SK-N-SH treated with all-trans-retinoic acid at 6 μM for 48 hours (cell line): Measurements from ENCODE around the gene DLG2.

Experiments used
- ATAC-seq: fragments of 200-7000 bp; cut with Tn5 transposase; 3 replicates; pipeline ENCODE4 v1.9.1; 2020; ENCODE audit warnings: mild to moderate bottlenecking, moderate library complexity
- ARNTL ChIP-seq: fragments of 450-650 bp; formaldehyde crosslinking; IDR thresholded peaks from 2 replicates; pipeline ENCODE4 v1.5.0; 2020; ENCODE audit warnings: low read depth, mild to moderate bottlenecking, moderate library complexity, borderline replicate concordance
- CSDC2 ChIP-seq: fragments of 250-450 bp; sonication (Bioruptor Pico); IDR thresholded peaks from 2 replicates; pipeline ENCODE4 v1.5.0; 2020; ENCODE audit warnings: mild to moderate bottlenecking, moderate library complexity
- ESRRG ChIP-seq: fragments of 250-450 bp; sonication (Bioruptor Pico); IDR thresholded peaks from 2 replicates; pipeline ENCODE4 v1.6.1; 2021; ENCODE audit warnings: mild to moderate bottlenecking
- ISL1 ChIP-seq: fragments of 250-450 bp; sonication (Bioruptor Pico); IDR thresholded peaks from 2 replicates; pipeline ENCODE4 v2.1.2; 2022; ENCODE audit warnings: mild to moderate bottlenecking, moderate library complexity
- OSR1 ChIP-seq: fragments of 250-450 bp; sonication (Bioruptor Pico); IDR thresholded peaks from 2 replicates; pipeline ENCODE4 v1.8.0; 2022; ENCODE audit warnings: moderate library complexity, mild to moderate bottlenecking, inconsistent platforms
- PPARA ChIP-seq: fragments of 250-450 bp; sonication (Bioruptor Pico); IDR thresholded peaks from 2 replicates; pipeline ENCODE4 v1.5.0; 2020; ENCODE audit warnings: mild to moderate bottlenecking, borderline replicate concordance
- RARB ChIP-seq: fragments of 250-450 bp; sonication (Bioruptor Pico); IDR thresholded peaks from 2 replicates; pipeline ENCODE4 v1.8.0; 2021; ENCODE audit warnings: mild to moderate bottlenecking, moderate library complexity
- TCF4 ChIP-seq: fragments of 250-450 bp; sonication (Bioruptor Pico); IDR thresholded peaks from 2 replicates; pipeline ENCODE4 v1.8.0; 2021; ENCODE audit warnings: mild to moderate bottlenecking, moderate library complexity, borderline replicate concordance
- ZC3H10 ChIP-seq: fragments of 250-450 bp; sonication (Bioruptor Pico); IDR thresholded peaks from 2 replicates; pipeline ENCODE4 v1.5.1; 2021; ENCODE audit warnings: mild to moderate bottlenecking, moderate library complexity
- ZFP3 ChIP-seq: fragments of 250-450 bp; sonication (Bioruptor Pico); IDR thresholded peaks from 2 replicates; pipeline ENCODE4 v1.5.0; 2020; ENCODE audit warnings: mild to moderate bottlenecking, moderate library complexity
- ZFP30 ChIP-seq: fragments of 450-650 bp; formaldehyde crosslinking; IDR thresholded peaks from 2 replicates; pipeline ENCODE4 v1.5.0; 2022; ENCODE audit warnings: mild to moderate bottlenecking, moderate library complexity
- ZNF565 ChIP-seq: fragments of 450-650 bp; formaldehyde crosslinking; conservative IDR thresholded peaks from 2 replicates; pipeline ENCODE4 v1.5.0; 2020; ENCODE audit warnings: low read depth, mild to moderate bottlenecking, moderate library complexity
- ZNF70 ChIP-seq: fragments of 450-650 bp; formaldehyde crosslinking; IDR thresholded peaks from 2 replicates; pipeline ENCODE4 v1.5.0; 2020; ENCODE audit warnings: mild to moderate bottlenecking, moderate library complexity
- TF ChIP-seq, protein P1 (sequence below): fragments of 250-450 bp; sonication (Bioruptor Pico); IDR thresholded peaks from 2 replicates; pipeline ENCODE4 v1.8.0; 2020; ENCODE audit warnings: mild to moderate bottlenecking, moderate library complexity, borderline replicate concordance
- TF ChIP-seq, protein P2 (sequence below): fragments of 250-450 bp; sonication (Bioruptor Pico); IDR thresholded peaks from 2 replicates; pipeline ENCODE4 v1.5.0; 2020; ENCODE audit warnings: mild to moderate bottlenecking, moderate library complexity
- TF ChIP-seq, protein P3 (sequence below): fragments of 250-450 bp; sonication (Bioruptor Pico); IDR thresholded peaks from 2 replicates; pipeline ENCODE4 v1.5.1; 2021; ENCODE audit warnings: mild to moderate bottlenecking, moderate library complexity
- TF ChIP-seq, protein P4 (sequence below): fragments of 250-450 bp; sonication (Bioruptor Pico); IDR thresholded peaks from 2 replicates; pipeline ENCODE4 v1.5.1; 2020; ENCODE audit warnings: low read depth, mild to moderate bottlenecking, moderate library complexity

Gene DLG2

DNA sequence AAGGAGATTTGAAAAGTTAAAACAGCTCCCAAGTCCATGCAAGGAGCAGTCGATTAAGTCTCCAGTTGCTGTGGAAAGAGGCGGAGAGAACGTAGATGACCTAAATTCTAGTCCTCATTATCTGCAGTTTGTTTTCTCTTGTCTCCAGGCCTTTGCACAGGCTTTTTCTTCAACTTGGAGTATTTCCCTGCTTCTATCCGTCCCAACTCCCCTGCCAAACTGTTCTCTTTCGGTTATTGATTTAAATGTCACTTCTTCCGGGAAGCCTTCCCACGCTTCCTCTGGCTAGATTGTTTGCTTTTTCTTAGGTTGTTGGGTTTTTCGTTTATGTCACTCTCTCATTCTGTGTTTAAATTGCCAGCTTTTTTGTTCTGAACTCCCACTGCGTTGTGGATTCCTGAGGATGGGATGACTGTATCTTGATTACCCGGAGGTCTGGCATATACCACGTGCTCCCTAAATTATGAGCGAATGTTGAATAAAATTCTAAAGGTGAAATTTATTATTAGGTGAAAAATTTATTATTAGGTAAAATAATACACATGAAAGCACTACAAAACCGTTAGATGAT is 1.7 kb upstream of the DLG2 start:
- TF ChIP-seq, protein P1, sequence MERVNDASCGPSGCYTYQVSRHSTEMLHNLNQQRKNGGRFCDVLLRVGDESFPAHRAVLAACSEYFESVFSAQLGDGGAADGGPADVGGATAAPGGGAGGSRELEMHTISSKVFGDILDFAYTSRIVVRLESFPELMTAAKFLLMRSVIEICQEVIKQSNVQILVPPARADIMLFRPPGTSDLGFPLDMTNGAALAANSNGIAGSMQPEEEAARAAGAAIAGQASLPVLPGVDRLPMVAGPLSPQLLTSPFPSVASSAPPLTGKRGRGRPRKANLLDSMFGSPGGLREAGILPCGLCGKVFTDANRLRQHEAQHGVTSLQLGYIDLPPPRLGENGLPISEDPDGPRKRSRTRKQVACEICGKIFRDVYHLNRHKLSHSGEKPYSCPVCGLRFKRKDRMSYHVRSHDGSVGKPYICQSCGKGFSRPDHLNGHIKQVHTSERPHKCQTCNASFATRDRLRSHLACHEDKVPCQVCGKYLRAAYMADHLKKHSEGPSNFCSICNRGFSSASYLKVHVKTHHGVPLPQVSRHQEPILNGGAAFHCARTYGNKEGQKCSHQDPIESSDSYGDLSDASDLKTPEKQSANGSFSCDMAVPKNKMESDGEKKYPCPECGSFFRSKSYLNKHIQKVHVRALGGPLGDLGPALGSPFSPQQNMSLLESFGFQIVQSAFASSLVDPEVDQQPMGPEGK (CRISPR knock-in tag), result no peak
- TF ChIP-seq PPARA (CRISPR knock-in tag), result no peak
- no peak for TF ChIP-seq ARNTL (CRISPR knock-in tag)
- TF ChIP-seq ZC3H10 (CRISPR knock-in tag), result no peak
- TF ChIP-seq, protein P2, sequence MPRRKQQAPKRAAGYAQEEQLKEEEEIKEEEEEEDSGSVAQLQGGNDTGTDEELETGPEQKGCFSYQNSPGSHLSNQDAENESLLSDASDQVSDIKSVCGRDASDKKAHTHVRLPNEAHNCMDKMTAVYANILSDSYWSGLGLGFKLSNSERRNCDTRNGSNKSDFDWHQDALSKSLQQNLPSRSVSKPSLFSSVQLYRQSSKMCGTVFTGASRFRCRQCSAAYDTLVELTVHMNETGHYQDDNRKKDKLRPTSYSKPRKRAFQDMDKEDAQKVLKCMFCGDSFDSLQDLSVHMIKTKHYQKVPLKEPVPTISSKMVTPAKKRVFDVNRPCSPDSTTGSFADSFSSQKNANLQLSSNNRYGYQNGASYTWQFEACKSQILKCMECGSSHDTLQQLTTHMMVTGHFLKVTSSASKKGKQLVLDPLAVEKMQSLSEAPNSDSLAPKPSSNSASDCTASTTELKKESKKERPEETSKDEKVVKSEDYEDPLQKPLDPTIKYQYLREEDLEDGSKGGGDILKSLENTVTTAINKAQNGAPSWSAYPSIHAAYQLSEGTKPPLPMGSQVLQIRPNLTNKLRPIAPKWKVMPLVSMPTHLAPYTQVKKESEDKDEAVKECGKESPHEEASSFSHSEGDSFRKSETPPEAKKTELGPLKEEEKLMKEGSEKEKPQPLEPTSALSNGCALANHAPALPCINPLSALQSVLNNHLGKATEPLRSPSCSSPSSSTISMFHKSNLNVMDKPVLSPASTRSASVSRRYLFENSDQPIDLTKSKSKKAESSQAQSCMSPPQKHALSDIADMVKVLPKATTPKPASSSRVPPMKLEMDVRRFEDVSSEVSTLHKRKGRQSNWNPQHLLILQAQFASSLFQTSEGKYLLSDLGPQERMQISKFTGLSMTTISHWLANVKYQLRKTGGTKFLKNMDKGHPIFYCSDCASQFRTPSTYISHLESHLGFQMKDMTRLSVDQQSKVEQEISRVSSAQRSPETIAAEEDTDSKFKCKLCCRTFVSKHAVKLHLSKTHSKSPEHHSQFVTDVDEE (CRISPR knock-in tag), result no peak
- TF ChIP-seq ZFP3 (CRISPR knock-in tag), result no peak
- no peak for TF ChIP-seq ZNF565 (CRISPR knock-in tag)
- TF ChIP-seq, protein P3, sequence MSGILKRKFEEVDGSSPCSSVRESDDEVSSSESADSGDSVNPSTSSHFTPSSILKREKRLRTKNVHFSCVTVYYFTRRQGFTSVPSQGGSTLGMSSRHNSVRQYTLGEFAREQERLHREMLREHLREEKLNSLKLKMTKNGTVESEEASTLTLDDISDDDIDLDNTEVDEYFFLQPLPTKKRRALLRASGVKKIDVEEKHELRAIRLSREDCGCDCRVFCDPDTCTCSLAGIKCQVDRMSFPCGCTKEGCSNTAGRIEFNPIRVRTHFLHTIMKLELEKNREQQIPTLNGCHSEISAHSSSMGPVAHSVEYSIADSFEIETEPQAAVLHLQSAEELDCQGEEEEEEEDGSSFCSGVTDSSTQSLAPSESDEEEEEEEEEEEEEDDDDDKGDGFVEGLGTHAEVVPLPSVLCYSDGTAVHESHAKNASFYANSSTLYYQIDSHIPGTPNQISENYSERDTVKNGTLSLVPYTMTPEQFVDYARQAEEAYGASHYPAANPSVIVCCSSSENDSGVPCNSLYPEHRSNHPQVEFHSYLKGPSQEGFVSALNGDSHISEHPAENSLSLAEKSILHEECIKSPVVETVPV (CRISPR knock-in tag), result no peak
- TF ChIP-seq, protein P4, sequence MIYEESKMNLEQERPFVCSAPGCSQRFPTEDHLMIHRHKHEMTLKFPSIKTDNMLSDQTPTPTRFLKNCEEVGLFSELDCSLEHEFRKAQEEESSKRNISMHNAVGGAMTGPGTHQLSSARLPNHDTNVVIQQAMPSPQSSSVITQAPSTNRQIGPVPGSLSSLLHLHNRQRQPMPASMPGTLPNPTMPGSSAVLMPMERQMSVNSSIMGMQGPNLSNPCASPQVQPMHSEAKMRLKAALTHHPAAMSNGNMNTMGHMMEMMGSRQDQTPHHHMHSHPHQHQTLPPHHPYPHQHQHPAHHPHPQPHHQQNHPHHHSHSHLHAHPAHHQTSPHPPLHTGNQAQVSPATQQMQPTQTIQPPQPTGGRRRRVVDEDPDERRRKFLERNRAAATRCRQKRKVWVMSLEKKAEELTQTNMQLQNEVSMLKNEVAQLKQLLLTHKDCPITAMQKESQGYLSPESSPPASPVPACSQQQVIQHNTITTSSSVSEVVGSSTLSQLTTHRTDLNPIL (CRISPR knock-in tag), result no peak
- no peak for TF ChIP-seq CSDC2 (CRISPR knock-in tag)
- ATAC-seq, result peak; percentile 34

DNA sequence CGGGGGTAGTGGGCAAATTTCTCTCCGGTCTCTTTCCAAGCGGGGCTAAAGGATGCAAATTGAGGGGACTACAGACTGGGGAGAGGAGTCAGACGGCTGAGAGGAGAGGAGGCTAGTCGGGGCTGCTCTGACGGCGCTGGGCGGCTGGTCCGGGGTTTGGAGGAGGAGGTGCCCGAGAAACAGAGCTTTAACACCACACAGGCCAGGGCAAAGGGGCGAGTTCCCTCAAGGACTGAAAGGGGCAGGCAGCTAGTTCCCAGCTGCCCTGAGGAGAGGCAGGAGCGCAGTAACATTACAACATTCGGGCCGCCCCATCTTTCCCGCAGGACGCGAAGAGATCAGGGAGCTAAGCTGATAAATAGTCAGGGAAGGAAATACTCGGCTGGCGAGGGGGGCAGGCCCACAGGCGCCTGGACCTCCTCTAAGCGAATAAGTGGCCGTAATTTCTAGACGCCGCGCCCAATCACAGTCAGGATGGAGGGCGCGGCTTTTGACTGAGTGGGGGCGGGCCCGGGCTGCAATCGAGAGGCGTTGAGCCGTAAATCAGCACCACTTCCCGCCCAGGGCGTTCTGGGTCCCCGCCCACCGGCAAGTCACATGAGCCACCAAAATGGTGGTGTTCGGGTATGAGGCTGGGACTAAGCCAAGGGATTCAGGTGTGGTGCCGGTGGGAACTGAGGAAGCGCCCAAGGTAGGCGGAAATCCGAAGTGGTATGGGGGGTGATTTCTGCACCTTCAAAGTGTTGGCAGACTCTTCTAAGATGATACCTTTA is 1.0 kb upstream of the DLG2 start, which contains the start of gene TMEM126B:
Gene TMEM126B, plus strand, starts transcription at position 596 of the 773 bp plus-strand sequence. Its CDS starts 15 bp downstream, at position 611.
- peak; percentile 99 for ATAC-seq

DNA sequence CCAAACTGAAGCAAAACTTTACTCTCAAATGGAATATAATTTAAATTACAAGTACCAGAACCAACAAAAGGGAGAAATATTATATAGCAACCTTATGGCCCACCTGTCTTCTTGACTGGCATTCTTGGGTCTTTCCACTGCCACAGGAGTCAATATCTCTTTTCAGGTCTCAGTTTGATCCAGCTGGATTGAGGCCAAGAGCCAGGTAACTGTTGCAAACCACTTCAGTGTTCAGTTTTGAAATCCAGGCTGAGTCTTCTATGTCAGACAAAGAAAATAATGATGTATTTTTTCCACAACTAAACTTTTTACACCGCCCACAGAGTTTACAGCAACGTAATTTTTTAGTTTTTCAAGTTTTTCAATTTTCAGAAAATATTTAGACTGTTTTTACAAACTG is 648 bp downstream of the DLG2 start:
- TF ChIP-seq ZNF70 (CRISPR knock-in tag), result no peak
- no peak for ATAC-seq

More for the DNA sequence above, 1.0 kb upstream of the DLG2 start, which contains the start of gene TMEM126B:
- TF ChIP-seq RARB (CRISPR knock-in tag) (no peak), CSDC2 (CRISPR knock-in tag) (no peak)

DNA sequence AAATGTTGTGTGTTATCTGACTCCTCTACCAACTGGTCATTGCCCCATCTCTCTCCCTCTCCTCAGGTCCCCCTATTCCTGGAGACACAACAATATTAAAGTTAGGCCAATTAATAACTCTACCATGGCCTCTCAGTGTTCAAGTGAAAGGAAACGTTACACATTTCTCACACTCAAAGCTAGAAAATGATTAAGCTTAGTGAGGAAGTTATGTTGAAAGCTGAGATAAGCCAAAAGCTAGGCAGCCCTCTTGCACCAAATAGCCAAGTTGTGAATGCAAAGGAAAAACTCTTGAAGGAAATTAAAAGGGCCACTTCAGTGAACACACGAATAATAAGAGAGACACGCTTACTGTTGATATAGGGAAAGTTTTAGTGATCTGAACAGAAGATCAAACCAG is 6.9 kb downstream of the DLG2 start:
- no peak for TF ChIP-seq RARB (CRISPR knock-in tag)
- TF ChIP-seq OSR1, result no peak
- no peak for TF ChIP-seq ZFP30 (CRISPR knock-in tag)
- no peak for TF ChIP-seq TCF4 (CRISPR knock-in tag)
- TF ChIP-seq PPARA (CRISPR knock-in tag), result no peak
- TF ChIP-seq ISL1, result no peak
- TF ChIP-seq ESRRG, result no peak
- TF ChIP-seq ZNF565 (CRISPR knock-in tag), result no peak
- TF ChIP-seq, protein P4 (CRISPR knock-in tag), result no peak
- no peak for ATAC-seq
